ENCODE data around the gene SNW1. TPM values are rescaled to one million over a fixed set of nuclear protein-coding genes. Genes with fewer than 3 reads are reported as not detected.
A peak's percentile ranks its signal among the peaks of the same experiment; 100 is the strongest.

SNW1 gene
- total and polyA plus RNA-seq, 2 of the 13 experiments (the other 11 are each of a cell fraction or from before 2014, with no cell fraction given), result 23.2 to 65.8 TPM

DNA sequence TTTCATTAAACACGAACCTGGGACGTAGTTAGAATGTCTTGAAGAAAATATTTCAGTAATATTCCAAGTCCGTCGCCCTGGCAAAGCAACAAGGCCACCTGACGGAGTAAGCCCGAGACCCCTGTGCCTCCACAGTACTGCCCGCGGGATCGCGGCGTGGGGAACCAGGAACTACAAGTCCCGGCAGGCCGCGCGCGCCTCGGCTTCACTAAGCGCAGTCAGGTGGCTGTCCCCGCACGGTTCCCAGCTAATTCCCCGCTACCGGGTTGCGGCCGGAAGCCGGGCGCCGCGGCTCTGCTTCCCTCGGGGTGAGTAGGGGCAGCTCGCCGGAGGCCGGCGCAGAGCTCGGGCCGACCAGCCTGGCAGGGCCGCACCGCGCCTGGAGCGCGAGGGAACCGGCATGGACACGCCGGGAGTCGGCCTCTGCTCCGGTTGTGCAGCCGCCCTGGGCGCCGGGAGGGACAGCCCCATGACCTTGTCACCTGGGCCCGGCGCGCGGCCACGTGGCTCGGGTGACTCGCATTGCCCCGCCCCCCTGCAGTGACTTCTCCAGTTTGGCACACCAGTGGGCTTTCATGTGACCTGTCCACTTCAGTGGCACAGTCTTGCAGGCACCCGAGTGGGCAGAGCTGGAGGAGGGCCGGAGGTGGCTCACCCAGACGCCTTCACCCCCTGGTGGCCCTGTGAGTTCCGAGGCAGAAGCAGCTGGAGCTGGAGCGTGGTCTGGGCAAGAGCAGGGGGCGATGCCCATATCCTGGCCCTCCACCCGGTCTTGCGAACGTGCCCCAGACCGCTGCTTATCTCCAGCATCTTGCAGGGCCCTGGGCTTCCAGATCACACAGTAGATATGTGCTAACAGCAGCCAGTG is 39.1 kb upstream of the SNW1 start, which contains the start of gene ADCK1 (continued):
- TF ChIP-seq, protein P1, sequence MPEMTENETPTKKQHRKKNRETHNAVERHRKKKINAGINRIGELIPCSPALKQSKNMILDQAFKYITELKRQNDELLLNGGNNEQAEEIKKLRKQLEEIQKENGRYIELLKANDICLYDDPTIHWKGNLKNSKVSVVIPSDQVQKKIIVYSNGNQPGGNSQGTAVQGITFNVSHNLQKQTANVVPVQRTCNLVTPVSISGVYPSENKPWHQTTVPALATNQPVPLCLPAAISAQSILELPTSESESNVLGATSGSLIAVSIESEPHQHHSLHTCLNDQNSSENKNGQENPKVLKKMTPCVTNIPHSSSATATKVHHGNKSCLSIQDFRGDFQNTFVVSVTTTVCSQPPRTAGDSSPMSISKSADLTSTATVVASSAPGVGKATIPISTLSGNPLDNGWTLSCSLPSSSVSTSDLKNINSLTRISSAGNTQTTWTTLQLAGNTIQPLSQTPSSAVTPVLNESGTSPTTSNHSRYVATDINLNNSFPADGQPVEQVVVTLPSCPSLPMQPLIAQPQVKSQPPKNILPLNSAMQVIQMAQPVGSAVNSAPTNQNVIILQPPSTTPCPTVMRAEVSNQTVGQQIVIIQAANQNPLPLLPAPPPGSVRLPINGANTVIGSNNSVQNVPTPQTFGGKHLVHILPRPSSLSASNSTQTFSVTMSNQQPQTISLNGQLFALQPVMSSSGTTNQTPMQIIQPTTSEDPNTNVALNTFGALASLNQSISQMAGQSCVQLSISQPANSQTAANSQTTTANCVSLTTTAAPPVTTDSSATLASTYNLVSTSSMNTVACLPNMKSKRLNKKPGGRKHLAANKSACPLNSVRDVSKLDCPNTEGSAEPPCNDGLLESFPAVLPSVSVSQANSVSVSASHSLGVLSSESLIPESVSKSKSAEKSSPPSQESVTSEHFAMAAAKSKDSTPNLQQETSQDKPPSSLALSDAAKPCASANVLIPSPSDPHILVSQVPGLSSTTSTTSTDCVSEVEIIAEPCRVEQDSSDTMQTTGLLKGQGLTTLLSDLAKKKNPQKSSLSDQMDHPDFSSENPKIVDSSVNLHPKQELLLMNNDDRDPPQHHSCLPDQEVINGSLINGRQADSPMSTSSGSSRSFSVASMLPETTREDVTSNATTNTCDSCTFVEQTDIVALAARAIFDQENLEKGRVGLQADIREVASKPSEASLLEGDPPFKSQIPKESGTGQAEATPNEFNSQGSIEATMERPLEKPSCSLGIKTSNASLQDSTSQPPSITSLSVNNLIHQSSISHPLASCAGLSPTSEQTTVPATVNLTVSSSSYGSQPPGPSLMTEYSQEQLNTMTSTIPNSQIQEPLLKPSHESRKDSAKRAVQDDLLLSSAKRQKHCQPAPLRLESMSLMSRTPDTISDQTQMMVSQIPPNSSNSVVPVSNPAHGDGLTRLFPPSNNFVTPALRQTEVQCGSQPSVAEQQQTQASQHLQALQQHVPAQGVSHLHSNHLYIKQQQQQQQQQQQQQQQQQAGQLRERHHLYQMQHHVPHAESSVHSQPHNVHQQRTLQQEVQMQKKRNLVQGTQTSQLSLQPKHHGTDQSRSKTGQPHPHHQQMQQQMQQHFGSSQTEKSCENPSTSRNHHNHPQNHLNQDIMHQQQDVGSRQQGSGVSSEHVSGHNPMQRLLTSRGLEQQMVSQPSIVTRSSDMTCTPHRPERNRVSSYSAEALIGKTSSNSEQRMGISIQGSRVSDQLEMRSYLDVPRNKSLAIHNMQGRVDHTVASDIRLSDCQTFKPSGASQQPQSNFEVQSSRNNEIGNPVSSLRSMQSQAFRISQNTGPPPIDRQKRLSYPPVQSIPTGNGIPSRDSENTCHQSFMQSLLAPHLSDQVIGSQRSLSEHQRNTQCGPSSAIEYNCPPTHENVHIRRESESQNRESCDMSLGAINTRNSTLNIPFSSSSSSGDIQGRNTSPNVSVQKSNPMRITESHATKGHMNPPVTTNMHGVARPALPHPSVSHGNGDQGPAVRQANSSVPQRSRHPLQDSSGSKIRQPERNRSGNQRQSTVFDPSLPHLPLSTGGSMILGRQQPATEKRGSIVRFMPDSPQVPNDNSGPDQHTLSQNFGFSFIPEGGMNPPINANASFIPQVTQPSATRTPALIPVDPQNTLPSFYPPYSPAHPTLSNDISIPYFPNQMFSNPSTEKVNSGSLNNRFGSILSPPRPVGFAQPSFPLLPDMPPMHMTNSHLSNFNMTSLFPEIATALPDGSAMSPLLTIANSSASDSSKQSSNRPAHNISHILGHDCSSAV (CRISPR knock-in tag; IDR thresholded peaks at IDR 0.05; ENCODE audit: borderline replicate concordance), result no peak
- TF ChIP-seq REL (CRISPR knock-in tag; conservative IDR thresholded peaks at IDR 0.05) (no peak; the same call in 1 of the 2 replicates), ZNF432 (CRISPR knock-in tag; IDR thresholded peaks at IDR 0.05; ENCODE audit: borderline replicate concordance) (no peak), ISL2 (CRISPR knock-in tag; IDR thresholded peaks at IDR 0.05) (no peak), ZNF572 (CRISPR knock-in tag; IDR thresholded peaks at IDR 0.05) (no peak), PRDM10 (CRISPR knock-in tag; IDR thresholded peaks at IDR 0.05; ENCODE audit: low read depth) (0 out of 2 replicates have a peak, but pooled peaks have one; percentile 38), MAFK (conservative IDR thresholded peaks at IDR 0.05 in 1 of 2, IDR thresholded peaks at IDR 0.05 in 1 of 2; ENCODE audit: low read length in 2 of 2) (no peak)
- TF ChIP-seq, protein P2, sequence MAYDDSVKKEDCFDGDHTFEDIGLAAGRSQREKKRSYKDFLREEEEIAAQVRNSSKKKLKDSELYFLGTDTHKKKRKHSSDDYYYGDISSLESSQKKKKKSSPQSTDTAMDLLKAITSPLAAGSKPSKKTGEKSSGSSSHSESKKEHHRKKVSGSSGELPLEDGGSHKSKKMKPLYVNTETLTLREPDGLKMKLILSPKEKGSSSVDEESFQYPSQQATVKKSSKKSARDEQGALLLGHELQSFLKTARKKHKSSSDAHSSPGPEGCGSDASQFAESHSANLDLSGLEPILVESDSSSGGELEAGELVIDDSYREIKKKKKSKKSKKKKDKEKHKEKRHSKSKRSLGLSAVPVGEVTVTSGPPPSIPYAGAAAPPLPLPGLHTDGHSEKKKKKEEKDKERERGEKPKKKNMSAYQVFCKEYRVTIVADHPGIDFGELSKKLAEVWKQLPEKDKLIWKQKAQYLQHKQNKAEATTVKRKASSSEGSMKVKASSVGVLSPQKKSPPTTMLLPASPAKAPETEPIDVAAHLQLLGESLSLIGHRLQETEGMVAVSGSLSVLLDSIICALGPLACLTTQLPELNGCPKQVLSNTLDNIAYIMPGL (CRISPR knock-in tag; IDR thresholded peaks at IDR 0.05; ENCODE audit: borderline replicate concordance in 1 of 2, low read depth in 1 of 2), result peak; percentile 73 to 93; a peak in 3 of 4 replicates
